ENCODE measurements around the gene KRT74.

The KRT74 gene

DNA sequence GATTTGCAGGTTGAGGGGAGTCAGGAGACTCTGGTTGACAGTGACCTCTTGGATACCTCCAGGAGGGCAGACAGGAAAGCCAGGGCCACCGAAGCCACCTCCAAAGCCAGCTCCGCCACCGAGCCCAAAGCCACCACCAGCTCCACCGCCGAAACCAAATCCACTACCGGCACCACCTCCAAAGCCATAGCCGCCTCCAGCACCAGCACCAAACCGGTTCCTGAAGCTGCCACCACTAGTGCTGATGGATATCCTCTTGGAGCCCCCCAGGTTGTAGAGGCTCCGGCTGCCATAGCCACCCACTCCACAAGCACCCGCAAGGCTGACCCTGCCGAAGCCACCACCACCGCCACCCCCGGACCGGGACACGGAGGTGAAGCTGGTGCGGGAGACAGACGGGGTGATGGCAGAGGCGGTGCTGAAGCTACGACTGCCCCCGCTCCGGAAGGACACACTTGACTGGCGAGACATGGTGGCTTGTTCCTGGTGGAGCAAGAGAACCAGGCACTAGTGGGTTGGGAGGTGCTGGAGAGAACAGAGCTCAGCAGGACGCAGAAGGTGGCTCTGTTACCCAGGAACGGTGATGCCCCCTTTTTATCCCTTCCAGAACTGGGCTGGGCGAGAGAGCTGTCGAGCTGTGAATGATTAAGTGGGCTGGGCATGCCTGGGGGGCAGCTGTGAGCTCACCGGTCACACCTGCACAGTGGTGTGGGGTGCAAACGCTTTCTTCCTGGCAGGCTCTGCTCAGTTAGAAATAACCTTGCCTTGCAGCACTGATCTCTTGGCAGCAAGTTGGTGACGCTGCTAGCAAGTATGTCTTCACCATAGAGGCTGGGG lies 53.6 kb downstream of the KRT74 start, which contains the start of gene KRT5:
TSS of gene KRT5 (minus strand) at position 569 of the 837 bp plus-strand sequence. CDS start at position 471, 98 bp downstream.
- no peak for DNase-seq (ENCODE audit: low read depth)

DNA sequence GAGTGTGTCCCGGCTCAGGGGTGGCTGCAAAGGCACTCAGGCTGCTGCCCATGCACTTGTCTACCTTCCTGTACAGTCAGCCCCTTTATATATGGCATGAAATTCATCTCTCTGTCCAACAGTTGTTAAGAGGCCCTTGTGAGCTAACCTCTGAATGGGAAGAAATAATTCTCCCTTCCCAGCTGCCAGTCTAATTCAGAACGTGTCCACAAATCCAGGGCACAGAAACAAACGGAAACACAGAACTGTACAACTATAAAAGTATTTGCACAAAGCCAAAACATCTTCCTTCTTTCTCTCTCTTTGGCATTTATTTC lies 54.3 kb downstream of the KRT74 start:
- DNase-seq (ENCODE audit: low read depth), result no peak

DNA sequence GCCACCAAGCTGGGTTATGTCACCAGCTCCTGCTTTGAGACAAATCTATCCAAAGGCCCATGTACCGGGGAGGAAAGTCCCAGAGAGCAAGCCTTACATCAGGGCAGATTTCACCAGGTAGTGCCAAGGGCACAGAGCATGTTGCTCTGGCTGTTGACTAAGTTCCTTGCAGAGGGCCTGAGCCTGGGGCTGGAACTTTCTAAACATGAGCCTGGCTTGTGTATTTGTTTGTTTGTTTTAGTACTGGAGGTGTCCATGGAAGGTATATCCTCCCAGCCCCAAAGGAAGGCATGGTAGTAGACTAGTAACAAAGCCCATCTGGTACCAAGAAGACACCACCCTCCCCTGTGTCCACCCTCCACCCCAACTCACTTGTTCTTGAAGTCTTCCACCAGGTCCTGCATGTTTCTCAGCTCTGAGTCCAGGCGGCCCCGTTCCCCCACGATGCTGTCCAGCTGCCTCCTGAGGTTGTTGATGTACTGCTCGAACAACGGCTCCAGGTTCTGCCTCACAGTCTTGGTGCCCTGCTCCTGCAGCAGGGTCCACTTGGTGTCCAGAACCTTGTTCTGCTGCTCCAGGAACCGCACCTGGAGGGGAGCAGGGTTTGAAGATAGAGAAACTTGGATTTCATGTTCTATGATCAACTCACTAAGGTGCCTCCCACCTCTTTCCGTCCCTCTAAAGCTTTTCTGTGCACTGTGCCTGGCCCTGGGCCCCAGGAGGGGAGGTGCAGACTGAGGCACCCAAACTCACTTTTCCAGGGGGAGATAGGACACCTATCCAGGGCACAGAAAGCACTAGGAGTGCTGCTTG lies 54.9 kb downstream of the KRT74 start:
- no peak for DNase-seq (ENCODE audit: low read depth)

DNA sequence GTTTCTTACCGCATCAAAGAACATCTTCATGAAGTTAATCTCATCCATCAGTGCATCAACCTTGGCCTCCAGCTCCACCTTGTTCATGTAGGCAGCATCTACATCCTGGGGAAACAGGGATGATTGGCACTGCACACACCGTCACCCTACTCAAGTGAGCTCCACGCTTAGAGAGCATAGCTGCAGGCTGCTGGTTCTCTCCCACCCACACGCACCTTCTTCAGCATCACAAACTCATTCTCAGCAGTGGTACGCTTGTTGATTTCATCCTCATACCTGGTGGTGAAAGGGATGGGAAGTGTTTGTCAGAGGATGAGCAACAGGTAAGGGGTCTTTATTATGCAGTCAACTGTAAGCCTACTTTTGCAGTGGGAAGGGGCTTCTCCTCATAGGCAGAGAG lies 55.8 kb downstream of the KRT74 start:
- DNase-seq (ENCODE audit: low read depth), result no peak

DNA sequence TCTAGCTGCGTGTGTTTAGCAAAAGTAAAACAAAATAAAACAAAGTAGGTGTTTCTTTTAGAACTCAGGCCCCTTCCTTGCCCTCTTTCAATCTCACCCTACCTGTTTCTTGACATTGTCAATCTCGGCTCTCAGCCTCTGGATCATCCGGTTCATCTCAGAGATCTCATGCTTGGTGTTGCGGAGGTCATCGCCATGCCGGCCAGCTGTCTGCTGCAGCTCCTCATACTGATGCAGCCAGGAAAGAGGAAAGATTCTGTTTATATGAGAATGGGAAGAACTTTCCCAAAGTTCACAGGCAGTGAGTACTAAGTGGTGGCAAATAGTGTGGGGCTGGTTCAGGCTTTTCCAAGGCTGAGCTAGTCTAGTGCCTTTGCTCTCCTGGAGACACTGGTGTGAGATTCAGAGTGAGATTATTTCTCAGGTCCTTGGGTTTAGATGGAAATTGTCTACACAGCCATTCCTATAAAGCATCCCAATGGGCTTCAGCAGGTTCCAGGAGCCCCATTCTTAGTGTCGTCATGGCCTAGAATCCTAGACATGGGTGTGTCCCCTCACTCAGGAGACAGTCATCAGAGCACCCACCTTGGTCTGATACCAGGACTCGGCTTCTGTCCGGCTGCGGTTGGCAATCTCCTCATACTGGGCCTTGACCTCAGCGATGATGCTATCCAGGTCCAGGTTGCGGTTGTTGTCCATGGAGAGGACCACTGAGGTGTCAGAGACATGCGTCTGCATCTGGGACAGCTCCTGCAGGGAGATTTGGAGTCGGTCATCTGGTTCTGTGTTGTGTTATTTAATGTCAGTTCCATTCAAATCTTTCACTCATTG lies 56.4 kb downstream of the KRT74 start:
- no peak for DNase-seq (ENCODE audit: low read depth)

- no peak for DNase-seq (ENCODE audit: low read depth)
Observed at GRCh38 chr12:52515927-52516831, 57.5 kb downstream of the KRT74 start.

Measured in ELR (cell line).